HG03280 (cell line): ENCODE measurements around the gene CDH13.

Source experiments
- ATAC-seq: cut with Tn5 transposase; IDR thresholded peaks from one replicate; pipeline ENCODE4 v1.9.1; 2021; ENCODE audit warnings: mild to moderate bottlenecking, moderate library complexity; ENCODE audit not compliant: unreplicated experiment

The CDH13 gene

DNA sequence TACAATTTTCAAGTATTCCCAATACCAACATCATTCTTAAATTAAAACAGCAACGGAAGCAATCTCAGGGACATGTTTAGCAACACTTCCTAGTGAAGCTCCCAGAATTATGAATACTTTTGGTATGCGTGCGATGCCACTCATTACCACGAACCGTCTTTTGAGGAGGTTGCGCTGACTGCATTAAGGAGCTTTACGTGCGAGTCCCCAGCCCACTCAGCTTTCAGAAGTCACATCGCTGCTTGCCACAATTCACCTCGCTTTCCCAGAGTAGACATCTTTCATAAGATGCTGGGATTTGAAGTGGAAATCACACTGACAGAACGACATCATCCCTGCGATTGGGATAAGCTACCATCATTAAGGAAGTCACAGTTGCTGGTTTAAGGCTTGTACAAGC is 739.5 kb downstream of the CDH13 start:
- ATAC-seq, result no peak

DNA sequence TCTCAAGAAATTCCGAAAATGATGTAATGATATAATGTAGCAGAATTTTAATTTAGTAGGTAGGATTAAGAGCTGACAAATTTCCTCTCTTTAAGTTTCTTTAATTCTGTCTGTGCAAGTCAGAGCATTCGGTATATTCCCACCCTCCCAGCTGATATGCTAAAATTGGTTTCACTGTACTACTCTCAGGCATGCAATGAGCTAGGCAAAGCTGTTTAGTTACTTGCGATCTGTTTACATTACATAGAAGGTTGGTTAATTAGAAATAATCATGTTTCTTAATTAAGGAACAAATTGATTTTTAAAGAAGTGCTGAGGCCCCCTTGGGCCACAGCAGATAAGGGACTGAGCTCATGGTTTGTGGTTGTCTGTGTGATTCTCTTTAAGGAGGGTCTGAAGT is 748.2 kb downstream of the CDH13 start:
- no peak for ATAC-seq

DNA sequence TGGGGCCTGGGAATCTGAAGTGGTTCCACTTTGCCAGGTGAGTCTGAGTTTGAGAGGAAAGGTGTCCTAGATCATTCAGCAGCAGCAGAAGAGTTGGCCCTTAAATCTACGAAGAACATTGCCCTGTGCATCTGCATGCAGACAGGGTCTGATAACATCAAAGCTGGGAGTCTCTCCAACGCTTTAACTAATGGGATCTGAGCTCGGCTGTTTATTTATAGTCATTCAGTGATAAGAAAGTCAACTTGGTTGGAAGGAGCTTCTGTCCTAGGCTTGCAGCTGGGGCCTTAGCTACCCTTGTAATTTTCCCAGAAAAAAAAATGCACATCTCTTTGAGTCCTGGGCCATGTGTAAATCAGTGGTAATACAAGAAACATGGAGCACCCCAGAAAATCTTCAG is 763.0 kb downstream of the CDH13 start:
- ATAC-seq, result no peak

GRCh38 chr16:83390759-83391158 is 764.0 kb downstream of the CDH13 start:
- no peak for ATAC-seq

- no peak for ATAC-seq
Observed at GRCh38 chr16:83392743-83393142, 766.0 kb downstream of the CDH13 start.

DNA sequence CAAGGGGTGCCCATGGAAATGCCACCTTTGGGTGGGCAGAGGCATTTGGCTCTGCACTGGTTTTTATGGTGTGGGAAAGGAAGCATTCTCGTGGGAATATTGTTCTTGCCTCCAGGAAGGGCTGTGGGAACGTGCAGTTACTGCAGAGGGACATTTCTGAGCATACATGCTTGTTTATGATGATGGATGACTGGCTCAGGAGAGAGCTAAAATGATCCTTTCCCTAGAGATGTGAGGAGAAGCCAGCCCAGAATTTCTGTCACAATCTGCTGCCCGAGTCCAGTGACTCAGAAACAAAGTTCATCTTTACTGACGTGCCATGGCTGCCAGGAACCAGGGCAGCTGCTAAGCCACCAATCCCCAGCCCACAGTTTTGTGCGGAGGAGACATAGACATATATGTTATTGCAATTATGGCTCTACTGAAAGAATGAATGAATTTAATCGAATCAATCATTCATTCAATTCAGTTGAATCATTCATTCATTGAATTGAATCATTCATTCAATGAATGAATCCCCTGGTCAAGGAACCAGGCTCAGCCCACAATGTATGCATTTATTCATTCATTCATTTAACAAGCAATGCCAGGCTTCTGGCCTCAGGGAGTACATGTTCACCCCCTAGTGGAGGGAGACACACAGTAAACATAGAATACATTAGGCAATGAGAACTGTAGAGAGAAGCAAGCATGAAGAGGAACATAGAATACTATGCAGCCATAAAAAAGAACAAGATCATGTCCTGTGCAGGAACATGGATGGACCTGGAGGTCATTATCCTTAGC is 766.6 kb downstream of the CDH13 start:
- no peak for ATAC-seq

GRCh38 chr16:83397601-83398291 is 771.0 kb downstream of the CDH13 start:
- ATAC-seq, result no peak

DNA sequence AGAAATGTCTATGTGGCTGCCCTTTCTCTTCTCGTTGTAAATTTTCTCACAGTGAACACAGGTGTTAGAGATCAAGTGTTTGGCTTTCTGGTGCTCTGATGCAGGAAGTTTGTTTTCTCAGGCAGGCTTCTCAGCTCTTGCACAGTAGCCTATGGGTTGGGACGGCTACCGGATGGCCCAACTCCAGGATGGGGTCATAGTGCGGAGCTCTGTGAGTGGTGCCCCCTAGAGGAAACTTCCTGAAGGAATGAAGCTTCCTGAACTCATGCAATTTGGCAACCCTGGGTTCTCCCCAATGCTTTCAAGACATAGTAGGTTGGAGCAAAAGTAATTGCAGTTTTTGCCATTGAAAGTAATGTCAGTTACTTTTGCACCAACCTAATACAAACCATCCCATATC is 773.5 kb downstream of the CDH13 start:
- ATAC-seq, result no peak

DNA sequence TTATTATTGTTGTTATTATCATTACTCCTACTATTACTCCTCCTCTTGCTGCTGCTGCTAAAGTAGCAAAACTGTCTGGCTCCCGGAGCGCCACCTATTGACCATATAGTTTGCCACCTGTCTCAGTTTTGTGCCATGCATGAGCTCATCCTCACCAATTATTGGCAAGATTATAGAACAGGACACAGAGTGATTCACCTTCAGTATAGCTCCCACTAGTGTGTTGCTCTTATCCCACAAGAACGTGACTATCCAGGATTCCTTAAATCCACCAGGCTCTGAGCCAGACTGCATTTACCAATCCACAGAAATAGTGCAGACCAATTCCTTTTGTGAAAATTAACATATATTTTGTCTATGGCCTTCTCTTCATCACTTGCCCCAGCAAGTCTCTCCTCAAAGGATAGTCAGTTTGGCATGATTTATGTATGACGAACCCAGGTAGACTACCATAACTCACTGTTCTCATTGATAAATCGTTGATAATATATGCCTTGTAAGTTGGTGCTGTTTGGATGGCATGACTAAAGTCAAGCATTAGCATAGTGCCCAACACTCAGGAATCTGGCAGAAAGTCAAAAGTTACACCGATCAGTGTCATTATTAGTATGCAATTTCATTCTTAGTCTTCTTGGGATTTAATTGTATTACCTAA is 775.5 kb downstream of the CDH13 start:
- ATAC-seq, result no peak

- ATAC-seq, result no peak
Observed at GRCh38 chr16:83402967-83403366, 776.2 kb downstream of the CDH13 start.

DNA sequence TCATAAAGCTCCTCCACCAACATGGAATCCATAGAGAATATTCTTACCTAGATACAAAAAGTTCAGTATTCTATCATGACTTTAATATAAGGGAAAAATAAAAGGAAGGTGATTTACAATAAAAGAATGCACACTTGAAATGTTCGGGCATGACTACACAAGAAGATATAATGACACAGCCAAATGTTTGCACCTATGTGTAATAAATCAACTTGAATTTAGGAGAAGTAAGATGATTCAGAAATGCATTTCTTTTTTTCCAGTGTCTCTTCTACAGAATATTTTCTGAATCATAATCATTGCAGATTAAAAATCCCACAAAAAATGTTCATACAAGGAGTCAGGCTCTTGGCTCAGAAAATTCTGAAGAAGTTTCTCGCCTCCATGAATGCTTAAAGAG is 777.0 kb downstream of the CDH13 start:
- no peak for ATAC-seq

- no peak for ATAC-seq
Observed at GRCh38 chr16:83404261-83404660, 777.5 kb downstream of the CDH13 start.

DNA sequence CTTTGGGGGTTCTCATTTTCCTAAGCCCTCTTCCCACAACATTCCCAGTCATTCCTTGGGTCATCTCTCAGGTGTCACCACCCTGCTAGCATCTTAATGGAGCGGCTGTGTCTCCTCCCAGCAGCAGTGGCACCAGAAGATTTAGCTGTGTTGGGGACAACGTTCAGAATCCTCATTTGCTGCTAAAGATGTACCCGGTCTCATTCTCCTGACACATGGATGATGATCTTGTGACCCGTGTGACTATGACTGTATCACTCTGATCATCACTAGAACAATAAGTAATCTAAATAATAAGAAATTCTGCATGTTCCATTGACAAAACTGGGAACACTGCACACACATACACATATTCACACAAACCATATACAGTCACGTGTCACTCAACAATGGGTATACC is 781.2 kb downstream of the CDH13 start:
- no peak for ATAC-seq

- ATAC-seq, result no peak
Observed at GRCh38 chr16:83409347-83409746, 782.6 kb downstream of the CDH13 start.

DNA sequence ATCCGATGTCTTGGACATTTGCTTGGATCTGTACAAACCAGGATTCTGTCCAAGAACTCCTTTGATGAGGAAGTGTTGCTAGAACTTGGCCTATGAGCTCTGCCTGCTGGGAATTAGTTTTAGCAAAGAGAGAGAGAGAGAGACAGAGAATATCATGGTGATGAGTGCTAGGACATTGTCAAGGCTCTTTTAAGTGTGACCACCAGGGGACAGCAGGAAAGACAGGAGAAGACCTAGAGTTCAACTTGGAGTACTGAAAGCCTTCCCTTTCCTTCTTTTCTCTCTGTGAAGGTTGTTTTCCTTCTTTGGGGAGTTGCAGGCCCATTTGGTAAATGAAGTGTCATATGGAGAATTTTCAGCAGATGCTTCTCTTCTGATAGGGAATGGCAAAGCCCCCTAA is 791.8 kb downstream of the CDH13 start:
- ATAC-seq, result no peak

DNA sequence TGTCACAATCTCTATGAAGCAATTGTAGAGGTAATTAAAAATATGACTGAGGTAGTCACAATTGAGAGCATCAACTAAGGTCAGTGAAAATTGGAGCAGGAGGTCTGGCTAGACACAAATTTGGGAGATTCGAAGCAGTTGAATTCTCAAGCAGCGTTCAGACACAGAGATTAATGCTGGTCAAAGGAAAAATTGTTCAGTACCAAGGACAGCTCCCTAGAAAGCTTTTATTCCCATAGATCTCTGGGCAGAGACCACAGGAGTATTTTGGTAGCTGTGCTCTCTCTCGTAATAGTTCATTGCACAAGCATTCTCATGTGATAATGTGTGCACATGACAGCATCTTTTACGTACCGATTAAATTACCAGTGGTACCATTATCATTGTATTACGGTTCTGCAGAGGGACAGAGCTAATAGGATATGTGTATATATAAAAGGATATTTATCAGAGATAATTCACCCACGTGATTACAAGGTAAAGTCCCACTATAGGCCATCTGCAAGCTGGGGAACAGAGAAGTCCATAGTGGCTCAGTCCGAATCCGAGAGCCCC is 793.5 kb downstream of the CDH13 start:
- no peak for ATAC-seq

DNA sequence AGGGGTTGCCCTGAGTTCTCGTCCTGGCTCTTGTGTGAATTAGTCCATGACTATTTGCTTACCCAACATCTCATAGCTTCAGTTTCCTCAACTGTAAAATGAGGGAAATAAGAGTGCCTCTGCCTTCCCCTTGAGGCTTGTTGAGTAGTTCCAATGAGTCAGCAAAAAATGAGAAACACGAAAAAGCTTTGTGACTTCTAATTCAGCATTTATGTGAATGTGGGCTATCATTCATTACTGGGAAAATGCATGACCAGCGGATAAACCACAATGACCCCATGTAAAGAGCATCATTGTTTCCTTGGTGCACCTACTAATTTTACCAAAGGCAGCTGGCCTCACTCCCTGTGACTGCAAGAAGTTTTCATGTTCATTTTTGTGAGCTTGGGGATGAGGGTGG is 806.4 kb downstream of the CDH13 start:
- ATAC-seq, result no peak

DNA sequence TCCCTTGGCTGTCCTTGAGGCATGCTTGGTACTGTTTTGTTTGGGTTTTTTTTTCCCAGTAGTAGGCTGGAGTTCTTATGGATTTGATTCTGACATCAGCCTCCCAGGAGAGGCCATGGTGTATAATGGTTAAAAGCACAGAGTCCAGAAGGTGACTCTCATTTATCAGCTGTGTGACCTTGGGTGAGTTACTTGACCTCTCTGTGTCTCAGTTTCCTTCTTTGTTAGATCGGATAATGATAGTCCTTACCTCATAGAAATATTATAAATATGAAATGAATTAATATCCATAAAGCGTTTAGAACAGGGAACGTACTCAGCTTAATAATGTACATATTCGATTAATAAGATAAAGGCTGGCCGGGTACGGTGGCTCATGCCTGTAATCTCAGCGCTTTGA is 810.3 kb downstream of the CDH13 start:
- no peak for ATAC-seq

DNA sequence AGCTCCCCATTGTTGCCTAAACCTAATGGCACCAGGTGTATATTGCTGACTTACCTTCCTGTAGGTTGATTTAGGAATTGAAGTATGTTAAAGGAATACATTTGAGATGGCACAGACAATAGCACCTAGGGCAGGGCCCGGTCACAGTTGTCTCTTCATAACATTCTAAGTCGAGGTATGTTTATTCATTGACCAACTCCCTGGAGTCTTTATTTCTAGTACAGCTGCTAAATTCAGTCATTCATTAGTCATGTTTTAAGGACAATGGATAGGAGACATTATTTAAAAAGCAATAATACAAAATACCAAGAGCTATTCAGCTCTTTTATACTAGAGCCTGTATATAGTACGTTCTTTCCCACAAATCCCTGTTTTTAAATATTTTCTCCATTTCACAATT is 811.6 kb downstream of the CDH13 start:
- no peak for ATAC-seq

GRCh38 chr16:83439412-83439811 is 812.6 kb downstream of the CDH13 start:
- no peak for ATAC-seq

DNA sequence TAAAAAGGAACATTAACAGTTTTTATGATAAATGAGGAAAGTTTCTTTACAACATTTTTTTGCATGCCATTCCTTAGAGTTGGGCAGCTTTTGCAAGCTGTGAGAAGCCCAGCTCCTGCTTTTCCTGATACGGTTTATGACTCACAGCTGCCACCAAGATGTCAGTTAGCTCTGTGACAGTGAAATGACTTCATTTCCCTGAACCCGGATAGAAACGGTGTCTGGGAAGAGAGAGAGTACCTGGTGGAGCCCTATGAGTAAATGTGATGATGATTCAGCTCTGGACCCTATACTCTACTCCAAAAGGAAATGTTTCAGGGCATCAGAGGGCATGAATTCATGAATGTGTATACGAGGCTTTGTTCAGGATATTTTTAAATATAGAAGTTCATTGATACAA is 814.7 kb downstream of the CDH13 start:
- no peak for ATAC-seq

- no peak for ATAC-seq
Observed at GRCh38 chr16:83443972-83444371, 817.2 kb downstream of the CDH13 start.
